ENCODE results near the gene MRM2.

The MRM2 gene

GRCh38 chr7:2244404-2244995 is 2.5 kb upstream of the MRM2 start:
- Histone ChIP-seq H3K27ac (no peak overlapping the region), H3K27me3 (ENCODE audit: insufficient read depth, low read depth) (no peaks in the 10 kb centered on the region), H2AFZ (ENCODE audit: low read depth) (no peak overlapping the region), H4K20me1 (ENCODE audit: insufficient read depth) (no peaks in the 10 kb centered on the region), H3K4me2 (no peak overlapping the region), H3K9ac (no peak overlapping the region), H3K4me3 (IDR thresholded peaks at IDR 0.05; ENCODE audit: insufficient read depth, low read depth, low read length) (no peak overlapping the region), H3K4me1 (ENCODE audit: low read depth, poor library complexity, severe bottlenecking) (peaks cover 21% of the 10 kb centered on the region), H3K36me3 (ENCODE audit: insufficient read depth) (no peaks in the 10 kb centered on the region; the same call in 1 of the 2 replicates), H3K79me2 (ENCODE audit: insufficient read depth, low read depth) (peaks cover 27% of the 10 kb centered on the region)
- TF ChIP-seq, protein P1, sequence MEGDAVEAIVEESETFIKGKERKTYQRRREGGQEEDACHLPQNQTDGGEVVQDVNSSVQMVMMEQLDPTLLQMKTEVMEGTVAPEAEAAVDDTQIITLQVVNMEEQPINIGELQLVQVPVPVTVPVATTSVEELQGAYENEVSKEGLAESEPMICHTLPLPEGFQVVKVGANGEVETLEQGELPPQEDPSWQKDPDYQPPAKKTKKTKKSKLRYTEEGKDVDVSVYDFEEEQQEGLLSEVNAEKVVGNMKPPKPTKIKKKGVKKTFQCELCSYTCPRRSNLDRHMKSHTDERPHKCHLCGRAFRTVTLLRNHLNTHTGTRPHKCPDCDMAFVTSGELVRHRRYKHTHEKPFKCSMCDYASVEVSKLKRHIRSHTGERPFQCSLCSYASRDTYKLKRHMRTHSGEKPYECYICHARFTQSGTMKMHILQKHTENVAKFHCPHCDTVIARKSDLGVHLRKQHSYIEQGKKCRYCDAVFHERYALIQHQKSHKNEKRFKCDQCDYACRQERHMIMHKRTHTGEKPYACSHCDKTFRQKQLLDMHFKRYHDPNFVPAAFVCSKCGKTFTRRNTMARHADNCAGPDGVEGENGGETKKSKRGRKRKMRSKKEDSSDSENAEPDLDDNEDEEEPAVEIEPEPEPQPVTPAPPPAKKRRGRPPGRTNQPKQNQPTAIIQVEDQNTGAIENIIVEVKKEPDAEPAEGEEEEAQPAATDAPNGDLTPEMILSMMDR (conservative IDR thresholded peaks at IDR 0.05; ENCODE audit: low read depth, low read length), result no peak

- Histone ChIP-seq H3K79me2 (ENCODE audit: insufficient read depth, low read depth) (peaks cover 27% of the 10 kb centered on the region), H3K4me1 (ENCODE audit: low read depth, poor library complexity, severe bottlenecking) (peaks cover 21% of the 10 kb centered on the region), H3K36me3 (ENCODE audit: insufficient read depth) (no peaks in the 10 kb centered on the region; the same call in 1 of the 2 replicates), H3K27me3 (ENCODE audit: insufficient read depth, low read depth) (no peaks in the 10 kb centered on the region), H4K20me1 (ENCODE audit: insufficient read depth) (no peaks in the 10 kb centered on the region), H3K9ac (no peak overlapping the region; the same call in 1 of the 2 replicates), H2AFZ (ENCODE audit: low read depth) (no peak overlapping the region), H3K4me2 (peak overlapping the region; percentile 84; the same call in 1 of the 2 replicates), H3K4me3 (IDR thresholded peaks at IDR 0.05; ENCODE audit: insufficient read depth, low read depth, low read length) (no peak overlapping the region), H3K27ac (no peak overlapping the region)
- TF ChIP-seq, protein P1 (conservative IDR thresholded peaks at IDR 0.05; ENCODE audit: low read depth, low read length), result no peak
These were observed 1.5 kb upstream of the MRM2 start for GRCh38 chr7:2243458-2243857.

DNA sequence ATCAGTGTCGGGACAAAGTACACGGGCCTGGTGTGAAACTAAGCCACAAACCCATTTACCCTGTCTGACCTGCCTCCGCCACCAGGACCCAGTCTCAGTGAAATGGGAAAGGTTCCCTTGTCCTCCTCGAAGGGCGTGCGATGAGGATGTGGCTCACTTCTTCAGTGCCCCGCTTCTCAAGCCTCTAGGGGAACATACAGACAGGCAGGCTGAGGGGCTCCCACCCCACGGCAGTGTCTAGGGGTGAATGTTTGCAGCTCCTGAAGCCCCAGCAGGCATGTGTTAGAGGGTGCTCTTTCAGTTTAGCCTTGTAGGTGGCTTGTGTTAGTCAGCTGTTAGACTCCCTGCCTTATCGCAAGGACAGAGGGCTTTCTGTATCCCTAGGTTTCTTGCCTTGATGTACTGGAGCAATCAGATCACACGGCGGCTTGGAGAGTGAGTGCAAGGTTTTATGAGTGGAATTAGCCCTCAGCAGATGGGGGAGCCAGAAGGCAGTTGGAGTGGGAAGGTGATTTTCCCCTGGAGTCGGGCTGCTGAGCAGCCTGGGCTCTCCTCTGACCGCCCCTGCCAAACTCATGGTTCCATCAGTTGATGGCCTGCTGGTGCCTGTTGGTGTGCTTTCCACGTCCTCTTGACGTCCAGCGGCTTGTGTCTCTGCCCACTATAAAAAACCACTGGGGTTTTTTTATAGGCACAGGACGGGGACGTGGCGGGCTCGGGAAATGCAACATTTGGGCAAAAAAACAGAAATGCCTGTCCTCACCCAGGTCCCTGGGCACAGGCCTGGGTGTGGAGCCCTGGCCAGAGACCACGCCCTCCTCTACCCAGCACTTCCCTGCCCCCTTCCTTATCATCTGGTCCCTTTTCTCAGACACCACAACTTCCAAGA is 780 bp upstream of the MRM2 start:
- Histone ChIP-seq H3K79me2 (ENCODE audit: insufficient read depth, low read depth) (peaks cover 27% of the 10 kb centered on the region), H2AFZ (ENCODE audit: low read depth) (peak overlapping the region; percentile 90), H3K36me3 (ENCODE audit: insufficient read depth) (peaks cover 3% of the 10 kb centered on the region; the same call in 1 of the 2 replicates), H3K27ac (peak overlapping the region; percentile 42), H3K4me3 (IDR thresholded peaks at IDR 0.05; ENCODE audit: insufficient read depth, low read depth, low read length) (peak overlapping the region; percentile 41), H4K20me1 (ENCODE audit: insufficient read depth) (no peaks in the 10 kb centered on the region), H3K27me3 (ENCODE audit: insufficient read depth, low read depth) (no peaks in the 10 kb centered on the region), H3K4me1 (ENCODE audit: low read depth, poor library complexity, severe bottlenecking) (peaks cover 21% of the 10 kb centered on the region), H3K9ac (peak overlapping the region; percentile 87), H3K4me2 (peak overlapping the region; percentile 84)
- TF ChIP-seq, protein P1 (conservative IDR thresholded peaks at IDR 0.05; ENCODE audit: low read depth, low read length), result no peak

GRCh38 chr7:2239242-2239641 is 2.8 kb downstream of the MRM2 start:
- Histone ChIP-seq H2AFZ (ENCODE audit: low read depth) (no peak overlapping the region), H3K9ac (no peak overlapping the region), H3K27me3 (ENCODE audit: insufficient read depth, low read depth) (no peaks in the 10 kb centered on the region), H3K36me3 (ENCODE audit: insufficient read depth) (peaks cover 6% of the 10 kb centered on the region; the same call in 1 of the 2 replicates), H3K27ac (no peak overlapping the region), H4K20me1 (ENCODE audit: insufficient read depth) (no peaks in the 10 kb centered on the region), H3K4me2 (no peak overlapping the region), H3K79me2 (ENCODE audit: insufficient read depth, low read depth) (peaks cover 27% of the 10 kb centered on the region), H3K4me3 (IDR thresholded peaks at IDR 0.05; ENCODE audit: insufficient read depth, low read depth, low read length) (no peak overlapping the region), H3K4me1 (ENCODE audit: low read depth, poor library complexity, severe bottlenecking) (peaks cover 21% of the 10 kb centered on the region)
- TF ChIP-seq, protein P1 (conservative IDR thresholded peaks at IDR 0.05; ENCODE audit: low read depth, low read length), result no peak

Measured in KMS-11 (cell line).